Activated CD4-positive, CD25-positive, alpha-beta regulatory T cell treated with anti-CD3 and anti-CD28 coated beads, Interleukin-2, amount 50 U/mL, for 72 hours (primary cell): ENCODE data around the gene LINGO3.
A peak's percentile ranks its signal among the peaks of the same experiment; 100 is the strongest.

ENCODE experiments used
- DNase-seq: peaks from one replicate; pipeline ENCODE4 v3.0.0; 2021

Gene LINGO3

GRCh38 chr19:2278459-2279158 lies 29.3 kb downstream of the LINGO3 start:
- no peak for DNase-seq

DNA sequence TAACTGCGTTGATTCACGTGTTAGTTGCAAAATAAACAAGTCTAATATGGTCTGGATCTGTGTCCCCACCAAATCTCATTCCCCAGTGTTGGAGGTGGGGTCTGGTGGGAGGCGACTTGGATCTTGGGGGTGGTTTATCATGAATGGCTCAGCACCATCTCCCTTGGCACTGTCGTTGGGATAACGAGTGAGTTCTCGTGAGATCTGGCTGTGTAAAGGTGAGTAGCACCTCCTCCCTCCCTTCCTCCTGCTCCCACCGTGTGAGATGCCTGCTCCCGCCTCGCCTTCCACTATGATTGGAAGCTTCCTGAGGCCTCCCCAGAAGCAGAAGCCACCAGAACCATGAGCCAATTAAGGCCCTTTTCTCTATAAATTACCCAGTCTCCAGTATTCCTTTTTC lies 30.8 kb downstream of the LINGO3 start:
- DNase-seq = no peak

GRCh38 chr19:2276429-2276986 lies 31.4 kb downstream of the LINGO3 start:
- DNase-seq = no peak

- DNase-seq = no peak
Measured at GRCh38 chr19:2275588-2276428, 32.1 kb downstream of the LINGO3 start.

DNA sequence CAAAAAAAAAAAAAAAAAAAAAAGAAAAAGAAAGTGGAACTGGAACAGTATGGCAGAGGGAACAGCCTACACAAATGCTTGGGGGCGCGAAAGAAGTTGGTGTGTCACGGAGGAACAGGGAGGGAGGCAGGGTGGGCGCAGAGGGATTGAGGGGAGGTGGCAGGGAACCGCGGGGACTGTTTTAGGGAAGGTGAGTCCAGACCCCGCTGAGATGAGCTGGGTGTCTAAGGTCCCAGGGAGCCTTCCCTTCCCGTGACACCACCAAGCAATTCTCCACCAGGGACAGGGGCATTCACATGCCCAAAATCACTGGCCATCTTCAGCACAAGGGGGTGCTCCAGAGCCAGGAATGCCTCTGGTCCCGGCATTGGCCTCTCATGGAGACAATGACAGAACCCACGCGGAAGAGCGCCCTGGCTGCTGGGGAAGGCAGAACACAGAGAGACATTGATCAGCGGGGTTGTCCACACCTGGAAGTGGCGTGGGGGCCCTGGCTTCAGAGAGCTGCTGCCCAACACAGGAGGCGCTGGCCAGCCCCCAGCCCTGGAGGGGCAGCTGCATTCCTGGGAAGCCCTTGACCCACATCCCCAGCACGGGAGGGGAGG lies 32.9 kb downstream of the LINGO3 start:
- no peak for DNase-seq

GRCh38 chr19:2274185-2274711 lies 33.7 kb downstream of the LINGO3 start:
- DNase-seq = no peak

DNA sequence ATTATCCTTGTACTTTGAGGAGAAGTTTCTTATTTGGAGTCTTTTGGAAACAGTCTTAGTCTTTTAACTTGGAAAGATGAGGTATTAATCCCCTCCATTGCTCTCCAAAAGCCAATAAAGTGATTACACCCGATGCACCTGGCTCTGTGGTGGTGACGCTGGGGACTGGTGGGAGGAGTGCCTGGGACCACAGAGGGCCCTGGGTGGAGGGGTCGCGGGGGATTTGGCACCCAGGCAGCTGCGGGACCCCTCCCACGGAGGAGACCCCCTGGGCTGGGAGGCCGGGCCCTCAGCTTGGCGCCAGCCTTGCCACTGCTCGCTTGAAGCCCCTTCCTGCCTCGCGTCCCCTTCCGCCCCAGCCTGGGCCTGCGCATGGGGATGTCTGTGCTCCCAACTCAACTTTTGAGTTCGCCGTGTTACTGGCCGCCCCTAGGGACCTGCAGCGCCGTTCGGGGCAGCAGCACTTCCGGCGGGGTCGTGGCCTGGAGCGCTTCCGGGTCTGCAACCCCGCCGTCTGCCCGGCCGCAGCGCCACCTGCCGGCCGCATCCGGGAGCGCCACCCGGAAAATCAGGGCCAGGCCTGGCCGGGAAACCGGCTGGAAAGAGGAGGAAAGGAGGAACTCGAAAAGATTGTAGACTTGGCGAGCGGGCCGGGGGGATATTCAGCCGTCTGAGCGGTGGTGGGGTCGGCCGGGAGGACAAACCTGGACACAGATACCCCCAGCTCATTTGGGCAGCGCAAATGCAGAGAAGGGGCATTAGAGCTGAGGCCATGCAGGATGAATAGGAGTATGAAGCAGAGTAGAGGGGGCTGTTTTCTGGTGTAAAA lies 34.4 kb downstream of the LINGO3 start:
- peak; percentile 83 for DNase-seq

- no peak for DNase-seq
Measured at GRCh38 chr19:2271234-2272103, 36.5 kb downstream of the LINGO3 start.

DNA sequence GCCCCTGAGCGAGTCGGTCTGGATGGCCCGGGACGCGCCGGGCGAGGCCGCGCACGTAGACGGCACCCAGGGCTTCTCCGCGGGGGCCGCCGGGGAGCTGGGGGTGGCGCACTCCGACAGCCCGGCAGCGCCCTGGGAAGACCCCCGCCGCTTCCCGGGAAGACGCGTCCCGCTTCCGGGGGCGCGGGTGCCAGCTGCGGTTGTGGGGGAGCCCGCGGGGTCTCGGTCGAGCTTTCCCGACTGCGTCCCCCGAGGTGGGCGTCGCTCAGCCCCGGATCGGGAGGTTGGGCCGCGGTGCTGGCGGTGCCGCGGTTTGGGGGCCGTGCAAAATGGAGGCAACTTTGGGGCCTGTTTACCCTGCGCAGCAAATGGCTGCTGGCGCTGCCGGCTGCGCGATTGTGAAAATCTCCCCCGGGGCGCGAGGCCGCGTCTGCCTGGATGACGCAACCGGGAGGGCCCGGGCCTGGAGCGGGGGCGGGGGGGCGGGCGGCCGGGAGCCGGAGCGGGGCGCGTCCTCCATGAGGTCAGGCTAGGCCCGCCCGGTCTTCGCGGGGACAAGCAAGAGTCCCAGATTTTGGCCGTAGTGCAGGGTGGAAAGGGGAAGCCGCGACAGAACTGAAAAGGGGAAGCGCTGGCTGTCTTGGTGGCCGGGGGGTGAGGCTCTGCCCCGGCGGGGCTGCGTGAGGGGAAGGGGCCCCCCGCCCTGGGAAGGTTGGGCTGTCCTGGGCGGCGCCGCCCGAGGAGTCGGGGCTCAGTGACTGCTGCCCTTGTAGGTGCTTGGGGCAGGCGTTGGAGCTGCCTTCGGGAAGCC lies 37.3 kb downstream of the LINGO3 start:
- DNase-seq = peak; percentile 73

DNA sequence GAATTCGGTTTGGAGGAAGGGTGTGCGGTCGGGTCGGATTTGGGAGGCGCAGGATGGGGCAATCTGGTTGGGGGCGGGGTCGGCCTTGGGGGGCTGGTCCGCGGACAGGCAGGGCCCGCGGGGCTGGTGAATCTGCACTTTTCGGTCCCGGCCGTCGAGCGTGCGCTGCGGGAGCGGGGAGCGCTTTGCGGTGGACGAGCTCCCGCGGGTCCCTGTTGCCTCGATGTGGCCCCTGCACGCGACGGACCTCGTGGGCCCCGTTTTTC lies 37.9 kb downstream of the LINGO3 start:
- DNase-seq = peak; percentile 54

- DNase-seq = peak; percentile 100
Measured at GRCh38 chr19:2269244-2270156, 38.5 kb downstream of the LINGO3 start.

GRCh38 chr19:2268861-2269243 lies 39.1 kb downstream of the LINGO3 start:
- no peak for DNase-seq

GRCh38 chr19:2268480-2268830 lies 39.5 kb downstream of the LINGO3 start:
- no peak for DNase-seq

DNA sequence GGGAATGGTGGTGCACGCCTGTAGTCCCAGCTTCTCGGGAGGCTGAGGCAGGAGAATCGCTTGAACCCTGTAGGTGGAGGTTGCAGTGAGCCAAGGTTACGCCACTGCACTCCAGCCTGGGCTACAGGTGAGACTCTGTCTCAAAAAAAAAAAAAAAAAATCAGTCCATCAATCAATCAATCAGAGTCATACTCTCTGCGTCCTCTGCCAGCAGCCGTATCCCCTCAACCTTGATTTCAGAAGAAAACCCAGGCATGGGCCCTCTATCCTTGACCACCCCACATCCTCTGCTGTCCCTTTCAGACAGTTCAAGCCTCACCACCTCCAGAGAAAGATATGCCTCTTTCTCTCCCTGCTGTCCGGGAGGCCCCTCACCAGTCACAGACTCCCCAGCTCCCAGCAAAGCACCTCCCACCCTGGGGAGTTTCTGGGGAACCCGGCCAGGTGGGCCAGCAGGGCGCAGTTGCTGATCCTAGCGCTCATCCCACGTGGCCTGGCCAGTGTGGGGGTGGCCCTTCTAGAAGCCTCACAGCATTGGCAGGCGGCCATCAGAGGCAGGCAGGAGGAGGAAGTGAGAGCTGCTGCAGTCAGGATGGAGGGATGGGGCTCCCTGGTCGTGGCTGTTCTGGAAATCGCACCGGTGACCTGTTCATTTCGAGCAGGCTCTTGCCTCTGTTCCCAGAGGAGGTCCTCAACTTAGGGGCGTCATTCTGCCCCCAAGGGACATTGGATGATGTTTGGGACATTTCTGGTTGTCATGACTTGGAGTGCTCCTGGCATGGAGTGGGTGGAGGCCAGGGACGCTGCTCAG lies 41.6 kb downstream of the LINGO3 start:
- no peak for DNase-seq

- peak; percentile 65 for DNase-seq
Measured at GRCh38 chr19:2261438-2262172, 46.3 kb downstream of the LINGO3 start.

- no peak for DNase-seq
Measured at GRCh38 chr19:2260341-2260805, 47.6 kb downstream of the LINGO3 start.

DNA sequence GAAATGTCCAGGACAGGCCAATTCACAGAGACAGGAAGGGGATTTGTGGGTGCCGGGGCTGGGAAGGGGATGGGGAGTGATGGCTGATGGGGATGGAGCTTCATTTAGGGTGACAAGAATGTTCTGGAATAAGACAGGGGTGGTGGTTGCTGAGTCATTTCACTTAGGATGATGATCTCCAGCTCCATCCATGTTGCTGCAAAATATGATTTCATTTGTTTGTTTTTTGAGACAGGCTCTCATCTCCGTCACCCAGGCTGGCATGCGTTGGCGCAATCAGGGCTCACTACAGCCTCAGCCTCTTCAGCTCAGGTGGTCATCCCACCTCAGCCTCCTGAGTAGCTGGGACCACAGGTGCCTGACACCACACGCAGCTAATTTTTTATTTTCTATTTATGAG lies 48.6 kb downstream of the LINGO3 start:
- DNase-seq = no peak
